ENCODE results near the gene OGFR. TPM values are rescaled to one million over a fixed set of nuclear protein-coding genes. Genes with fewer than 3 reads are reported as not detected.

The OGFR gene
- polyA plus RNA-seq, 3 donors: 47.8 to 114 (median 79.3) TPM

- Mint-ChIP-seq H3K9me3 (no peaks in the 10 kb centered on the region), H3K4me3 (no peak overlapping the region), H3K27me3 (ENCODE audit: low read depth in 3 of 3) (peaks cover 3 to 10% (median 9%) of the 10 kb centered on the region in 3 donors), H3K4me1 (peaks cover 41% of the 10 kb centered on the region), H3K36me3 (no peaks in the 10 kb centered on the region), H3K27ac (no peak overlapping the region)
- no peak for TF ChIP-seq CTCF (IDR thresholded peaks at IDR 0.05)
- Histone ChIP-seq H3K4me3 (replicated peaks in 1 of 3; ENCODE audit: low read depth in 2 of 3, low read length in 3 of 3) (no peak overlapping the region), H3K9me3 (replicated peaks in 1 of 2; ENCODE audit: control insufficient read depth in 1 of 2, insufficient read depth in 1 of 2, low read length in 2 of 2) (no peaks in the 10 kb centered on the region), H4K20me1 (ENCODE audit: insufficient read depth, low read length) (no peaks in the 10 kb centered on the region), H2AFZ (ENCODE audit: insufficient read depth, low read depth, low read length, poor library complexity, severe bottlenecking) (no peak overlapping the region), H3K27me3 (ENCODE audit: control insufficient read depth in 2 of 2, insufficient read depth in 2 of 2, low read length in 2 of 2) (no peaks in the 10 kb centered on the region), H3K4me2 (replicated peaks; ENCODE audit: extremely low read depth, low read length, poor library complexity, severe bottlenecking) (no peak overlapping the region), H3K36me3 (replicated peaks in 1 of 2; ENCODE audit: control insufficient read depth in 1 of 2, insufficient read depth in 2 of 2, low read length in 2 of 2) (no peaks in the 10 kb centered on the region), H3K9ac (ENCODE audit: insufficient read depth, low read length, poor library complexity, severe bottlenecking) (no peak overlapping the region), H3K4me1 (ENCODE audit: control insufficient read depth in 1 of 2, insufficient read depth in 2 of 2, low read length in 2 of 2) (peaks cover 33 to 39% of the 10 kb centered on the region in 2 donors), H3K27ac (ENCODE audit: low read depth in 1 of 2, low read length in 2 of 2) (no peak overlapping the region), H3K79me2 (ENCODE audit: insufficient read depth, low read length) (no peaks in the 10 kb centered on the region)
- DNase-seq: no peak
- WGBS (ENCODE audit: insufficient coverage): 89% methylated on average over 14 of the region's 14 CpGs
- intact Hi-C loops (cut with micrococcal nuclease): no loop called here
These were observed 33.7 kb upstream of the OGFR start for GRCh38 chr20:62770916-62771315.

GRCh38 chr20:62771396-62772102 is 33.1 kb upstream of the OGFR start:
- Mint-ChIP-seq H3K27ac (no peak overlapping the region), H3K27me3 (ENCODE audit: low read depth in 3 of 3) (peaks cover 3 to 7% (median 5%) of the 10 kb centered on the region in 3 donors), H3K4me3 (no peak overlapping the region), H3K4me1 (peaks cover 45% of the 10 kb centered on the region), H3K9me3 (peaks cover 0 to 1% (median 0%) of the 10 kb centered on the region in 7 donors), H3K36me3 (no peaks in the 10 kb centered on the region)
- no peaks in the 10 kb centered on the region for H3K9me3 ChIP-seq (replicated peaks in 1 of 2; ENCODE audit: control insufficient read depth in 1 of 2, insufficient read depth in 1 of 2, low read length in 2 of 2)
- H3K4me3 ChIP-seq (replicated peaks in 1 of 3; ENCODE audit: low read depth in 2 of 3, low read length in 3 of 3): no peak overlapping the region
- intact Hi-C loops (cut with micrococcal nuclease): no loop called here
- TF ChIP-seq CTCF (IDR thresholded peaks at IDR 0.05): no peak
- no peaks in the 10 kb centered on the region for H3K36me3 ChIP-seq (replicated peaks in 1 of 2; ENCODE audit: control insufficient read depth in 1 of 2, insufficient read depth in 2 of 2, low read length in 2 of 2)
- H3K9ac ChIP-seq (ENCODE audit: insufficient read depth, low read length, poor library complexity, severe bottlenecking): no peak overlapping the region
- no peak overlapping the region for H3K4me2 ChIP-seq (replicated peaks; ENCODE audit: extremely low read depth, low read length, poor library complexity, severe bottlenecking)
- no peaks in the 10 kb centered on the region for H3K79me2 ChIP-seq (ENCODE audit: insufficient read depth, low read length)
- no peaks in the 10 kb centered on the region for H3K27me3 ChIP-seq (ENCODE audit: control insufficient read depth in 2 of 2, insufficient read depth in 2 of 2, low read length in 2 of 2)
- H3K27ac ChIP-seq (ENCODE audit: low read depth in 1 of 2, low read length in 2 of 2): no peak overlapping the region
- H3K4me1 ChIP-seq (ENCODE audit: control insufficient read depth in 1 of 2, insufficient read depth in 2 of 2, low read length in 2 of 2): peaks cover 39 to 46% of the 10 kb centered on the region in 2 donors
- H4K20me1 ChIP-seq (ENCODE audit: insufficient read depth, low read length): no peaks in the 10 kb centered on the region
- no peak overlapping the region for H2AFZ ChIP-seq (ENCODE audit: insufficient read depth, low read depth, low read length, poor library complexity, severe bottlenecking)
- DNase-seq: no peak
- WGBS (ENCODE audit: insufficient coverage): 89% methylated on average over 21 of the region's 25 CpGs
